Brain microvascular endothelial cell (primary cell): ENCODE measurements around the gene ZCCHC14.

ENCODE experiments used
- DNase-seq: peaks from one replicate; pipeline ENCODE4 v3.0.0-alpha.2; 2020
- H3K27ac ChIP-seq: fragments of 250-450 bp; sonication (Bioruptor Pico); 2 replicates; pipeline ENCODE4 v1.5.1; 2020; ENCODE audit warnings: mild to moderate bottlenecking, moderate library complexity
- H3K27me3 ChIP-seq: fragments of 250-450 bp; sonication (Bioruptor Pico); replicated peaks from 2 replicates; pipeline ENCODE4 v1.5.1; 2020; ENCODE audit warnings: mild to moderate bottlenecking
- H3K36me3 ChIP-seq: fragments of 250-450 bp; sonication (Bioruptor Pico); replicated peaks from 2 replicates; pipeline ENCODE4 v1.5.1; 2020; ENCODE audit warnings: mild to moderate bottlenecking
- H3K4me3 ChIP-seq: 2 replicates; pipeline ENCODE4 v1.5.1; 2011; ENCODE audit warnings: low read depth, mild to moderate bottlenecking, control low read depth, low read length, moderate library complexity
- in situ Hi-C: cut with HindIII; loops from 2 replicates; pipeline ENCODE4 v1.10.0; 2017; ENCODE audit warnings: low sequenced_read_pairs, low pct_ligation_motif_present
- TF ChIP-seq, protein P1 (sequence below): IDR thresholded peaks from 2 replicates; pipeline ENCODE4 v1.5.1; 2011; ENCODE audit warnings: low read depth, mild to moderate bottlenecking, moderate library complexity, low read length, control low read depth, inconsistent platforms; ENCODE audit errors: missing control alignments

ZCCHC14 gene

DNA sequence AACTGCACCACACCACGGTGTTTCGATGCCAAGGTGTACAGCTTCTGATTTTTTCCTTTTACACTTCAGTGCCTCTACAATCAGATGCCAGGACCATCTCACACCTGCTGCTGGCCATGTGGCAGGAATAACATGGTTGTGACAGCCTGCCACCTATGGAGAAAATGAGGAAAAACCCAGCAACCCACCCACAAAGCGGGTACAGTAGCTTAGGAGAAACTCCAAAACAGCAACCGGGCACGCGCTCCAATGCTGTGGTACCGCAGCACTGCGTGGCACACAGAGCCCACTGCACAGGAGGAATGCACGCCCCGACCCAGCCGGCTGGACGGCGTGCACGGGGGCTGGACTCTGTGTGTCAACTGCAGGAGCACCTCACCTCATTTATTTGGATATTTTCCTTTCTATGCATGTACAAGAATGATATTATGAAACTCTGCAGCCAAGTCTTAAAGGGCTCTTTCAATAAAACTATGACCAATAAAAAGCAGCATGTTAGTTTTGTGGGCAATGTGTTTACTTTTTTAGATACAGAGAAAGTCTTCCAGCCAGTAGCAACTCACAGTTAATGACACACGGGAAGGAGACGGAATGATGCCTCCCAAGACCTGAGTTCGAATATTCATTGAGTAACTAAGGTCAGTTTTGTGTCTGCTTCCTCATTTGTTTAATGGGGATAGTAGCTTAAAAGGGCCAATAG, 54.8 kb downstream of the ZCCHC14 start:
- DNase-seq = no peak
- in situ Hi-C loops = no loop called here
- TF ChIP-seq, protein P1, sequence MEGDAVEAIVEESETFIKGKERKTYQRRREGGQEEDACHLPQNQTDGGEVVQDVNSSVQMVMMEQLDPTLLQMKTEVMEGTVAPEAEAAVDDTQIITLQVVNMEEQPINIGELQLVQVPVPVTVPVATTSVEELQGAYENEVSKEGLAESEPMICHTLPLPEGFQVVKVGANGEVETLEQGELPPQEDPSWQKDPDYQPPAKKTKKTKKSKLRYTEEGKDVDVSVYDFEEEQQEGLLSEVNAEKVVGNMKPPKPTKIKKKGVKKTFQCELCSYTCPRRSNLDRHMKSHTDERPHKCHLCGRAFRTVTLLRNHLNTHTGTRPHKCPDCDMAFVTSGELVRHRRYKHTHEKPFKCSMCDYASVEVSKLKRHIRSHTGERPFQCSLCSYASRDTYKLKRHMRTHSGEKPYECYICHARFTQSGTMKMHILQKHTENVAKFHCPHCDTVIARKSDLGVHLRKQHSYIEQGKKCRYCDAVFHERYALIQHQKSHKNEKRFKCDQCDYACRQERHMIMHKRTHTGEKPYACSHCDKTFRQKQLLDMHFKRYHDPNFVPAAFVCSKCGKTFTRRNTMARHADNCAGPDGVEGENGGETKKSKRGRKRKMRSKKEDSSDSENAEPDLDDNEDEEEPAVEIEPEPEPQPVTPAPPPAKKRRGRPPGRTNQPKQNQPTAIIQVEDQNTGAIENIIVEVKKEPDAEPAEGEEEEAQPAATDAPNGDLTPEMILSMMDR = no peak
- no peaks in the 10 kb centered on the region for H3K36me3 ChIP-seq
- H3K27ac ChIP-seq = no peak overlapping the region
- no peak overlapping the region for H3K4me3 ChIP-seq
- H3K27me3 ChIP-seq = no peaks in the 10 kb centered on the region

DNA sequence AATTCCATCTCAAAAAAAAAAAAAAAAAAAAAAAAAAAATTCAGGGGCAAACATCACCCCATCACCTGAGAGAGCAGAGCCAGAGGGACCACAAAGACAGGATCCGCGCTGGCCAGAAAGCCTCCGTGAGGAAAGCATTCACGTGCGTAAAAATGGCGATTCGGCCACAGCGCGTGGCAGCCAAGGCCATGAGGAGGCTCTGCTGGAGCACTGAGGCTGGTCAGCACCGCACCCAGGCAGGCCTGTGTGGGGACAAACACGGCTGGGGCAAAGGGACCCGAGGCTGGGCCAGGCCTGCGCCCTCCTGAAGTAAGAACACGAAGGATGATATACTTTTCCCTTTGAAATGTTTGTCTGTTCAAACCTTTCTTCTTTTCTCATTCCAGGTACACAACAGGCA, 55.5 kb downstream of the ZCCHC14 start:
- Histone ChIP-seq H3K27me3 (no peaks in the 10 kb centered on the region), H3K36me3 (no peaks in the 10 kb centered on the region), H3K27ac (no peak overlapping the region), H3K4me3 (no peak overlapping the region)
- TF ChIP-seq, protein P1 = no peak
- no peak for DNase-seq
- in situ Hi-C loops = no loop called here

DNA sequence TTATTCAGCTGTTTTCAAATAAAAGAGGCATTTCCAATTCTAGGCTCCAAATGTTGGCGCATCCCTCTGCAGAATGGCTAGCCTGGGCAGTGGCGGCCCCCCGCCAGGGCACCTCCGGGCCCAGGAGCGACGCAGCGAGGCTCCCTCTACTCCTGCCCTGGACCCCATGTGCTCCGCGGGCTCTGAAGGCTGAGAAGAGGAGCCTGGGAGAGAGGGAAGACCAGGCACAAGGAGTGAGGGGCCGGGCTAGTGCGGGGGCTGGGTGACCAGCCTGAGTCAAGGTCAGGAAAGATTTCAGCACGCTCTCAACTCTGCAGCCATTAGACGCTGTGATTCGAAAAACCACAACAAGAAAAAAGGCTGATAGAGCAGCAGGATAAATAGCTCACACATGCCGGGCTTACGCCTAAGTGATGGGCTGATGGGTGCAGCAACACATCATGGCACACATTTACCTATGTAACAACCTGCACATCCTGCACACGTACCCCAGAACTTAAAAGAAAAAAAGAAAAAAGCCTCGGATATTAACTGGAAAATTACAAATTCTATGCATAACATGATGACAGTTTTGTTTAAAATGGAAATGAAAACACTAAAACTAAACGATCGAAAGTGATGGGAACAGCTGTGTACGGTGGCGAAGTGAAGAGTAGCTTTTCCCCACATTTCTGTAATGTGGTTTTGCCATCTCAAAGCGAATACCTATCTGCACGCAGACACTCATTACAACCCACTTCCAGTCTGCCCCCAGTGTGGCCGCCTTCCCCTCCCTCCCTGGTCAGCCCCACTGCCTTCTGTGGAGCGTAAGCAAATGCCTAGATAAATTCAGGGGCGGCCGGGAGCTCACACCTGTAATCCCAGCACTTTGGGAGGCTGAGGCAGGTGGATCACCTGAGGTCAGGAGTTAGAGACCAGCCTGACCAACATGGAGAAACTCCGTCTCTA, 56.3 kb downstream of the ZCCHC14 start:
- in situ Hi-C loops = no loop called here
- TF ChIP-seq, protein P1 = no peak
- peak overlapping the region; percentile 84 for H3K27ac ChIP-seq
- no peaks in the 10 kb centered on the region for H3K36me3 ChIP-seq
- DNase-seq = peak; percentile 64
- peak overlapping the region; percentile 40 for H3K4me3 ChIP-seq
- H3K27me3 ChIP-seq = no peaks in the 10 kb centered on the region

DNA sequence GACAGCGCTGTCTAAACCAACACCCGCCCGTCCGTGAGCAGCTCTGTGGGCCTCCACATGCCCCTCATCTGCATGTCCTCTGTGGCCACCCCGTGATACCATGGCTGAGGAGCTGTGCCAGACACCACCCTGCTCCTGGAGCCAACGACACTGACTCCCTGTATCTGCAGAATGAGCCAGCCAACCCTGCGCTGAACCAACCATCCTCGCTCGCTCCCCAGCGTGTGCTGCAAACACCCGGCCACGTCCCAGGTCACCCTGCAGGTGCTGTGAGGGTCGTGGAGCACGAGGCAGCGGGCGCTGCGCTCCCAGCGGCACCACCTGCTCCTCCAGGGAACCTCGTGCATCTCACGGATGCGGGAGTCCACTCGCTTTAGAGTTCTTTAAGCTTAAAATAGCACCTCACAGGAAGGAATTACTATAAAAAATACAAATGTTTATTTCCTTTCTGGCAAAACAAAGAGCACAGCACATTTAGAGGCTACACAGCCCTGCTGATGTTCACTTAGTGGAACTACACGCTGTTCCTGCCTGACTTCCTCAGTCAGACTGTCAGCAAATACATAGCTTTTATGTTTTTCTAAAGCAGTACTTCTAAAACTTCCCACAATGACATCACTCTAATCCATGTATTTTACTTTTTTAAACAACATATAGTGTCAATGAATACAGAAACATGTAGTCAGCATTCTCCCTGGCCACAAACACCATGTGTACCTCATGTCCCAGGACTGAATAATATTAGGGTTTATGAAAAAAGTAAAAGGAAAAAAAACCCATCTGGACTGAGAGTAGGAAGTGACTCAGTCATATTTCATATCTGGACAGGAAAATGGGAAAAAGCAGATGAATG, 57.2 kb downstream of the ZCCHC14 start:
- TF ChIP-seq, protein P1 = peak; percentile 4
- H3K27ac ChIP-seq = peak overlapping the region; percentile 84
- in situ Hi-C loops = no loop called here
- DNase-seq = peak; percentile 65
- H3K4me3 ChIP-seq = peak overlapping the region; percentile 40
- no peaks in the 10 kb centered on the region for H3K27me3 ChIP-seq
- no peaks in the 10 kb centered on the region for H3K36me3 ChIP-seq

DNA sequence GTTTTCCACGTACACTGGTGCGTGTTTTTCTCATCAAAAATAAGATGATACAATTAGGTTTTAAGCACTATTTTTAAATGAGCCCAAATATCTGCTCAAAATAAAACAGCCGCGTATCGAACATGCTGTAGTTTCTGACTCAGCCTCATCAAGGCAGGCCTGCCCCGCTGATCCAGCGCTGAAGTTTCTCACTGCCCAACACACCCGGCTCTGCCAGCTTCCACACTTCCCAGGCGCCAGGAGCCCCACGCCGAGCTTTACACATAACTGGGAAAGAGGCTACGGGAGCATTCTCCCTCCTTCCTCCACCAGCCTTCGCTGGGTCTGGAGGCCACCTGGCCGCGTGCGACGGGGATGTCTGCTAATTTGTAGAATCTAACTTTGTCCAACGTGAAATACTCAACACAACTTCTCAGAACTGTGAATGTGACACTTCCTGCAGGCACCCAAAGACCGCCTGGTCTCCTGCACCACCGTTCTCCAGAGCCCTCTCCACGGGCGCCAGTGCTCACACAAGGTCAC, 58.6 kb downstream of the ZCCHC14 start:
- Histone ChIP-seq H3K36me3 (no peaks in the 10 kb centered on the region), H3K4me3 (no peak overlapping the region), H3K27me3 (no peaks in the 10 kb centered on the region), H3K27ac (no peak overlapping the region)
- in situ Hi-C loops = no loop called here
- TF ChIP-seq, protein P1 = no peak
- no peak for DNase-seq
